ENCODE data around the gene TIMM29. TPM values are rescaled to one million over a fixed set of nuclear protein-coding genes. Genes with fewer than 3 reads are reported as not detected.

The TIMM29 gene
- total and polyA plus RNA-seq, 2 donors (not counting 1 experiment from before 2014, with no cell fraction given), result 8.4 to 24.2 TPM

DNA sequence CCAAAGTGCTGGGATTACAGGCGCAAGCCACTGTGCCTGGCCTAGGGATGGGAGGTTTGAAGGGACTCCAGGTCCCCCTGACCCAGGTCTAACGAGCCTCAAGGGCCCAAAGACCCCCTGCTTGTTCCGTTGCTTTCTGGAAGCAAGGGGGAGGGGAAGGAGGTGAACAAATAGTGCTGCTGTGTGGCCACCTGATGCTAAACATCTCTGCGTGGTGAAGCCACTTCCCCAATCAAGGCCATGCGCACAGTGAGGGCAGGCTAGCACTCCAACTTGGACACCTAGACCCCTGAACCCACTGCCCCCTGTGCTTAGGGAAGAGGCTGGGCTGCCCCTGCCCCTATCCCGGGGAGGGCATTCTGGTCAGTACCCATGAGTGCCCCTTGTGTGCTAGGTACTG, 33.2 kb upstream of the TIMM29 start:
- H2AFZ ChIP-seq (ENCODE audit: insufficient read depth, low read depth, low read length, poor library complexity, severe bottlenecking), result no peak overlapping the region
- Mint-ChIP-seq H3K4me3 (no peak overlapping the region), H3K9me3 (ENCODE audit: insufficient read depth) (no peaks in the 10 kb centered on the region), H3K27me3 (no peaks in the 10 kb centered on the region), H3K27ac (no peak overlapping the region), H3K4me1 (peaks cover 8% of the 10 kb centered on the region)
- H3K4me2 ChIP-seq (replicated peaks; ENCODE audit: low read depth, low read length, poor library complexity, severe bottlenecking), result no peak overlapping the region
- H3K27me3 ChIP-seq (replicated peaks in 1 of 4; ENCODE audit: control extremely low read depth in 1 of 4, control insufficient read depth in 3 of 4, insufficient read depth in 4 of 4, low read length in 3 of 4), result no peaks in the 10 kb centered on the region
- CTCF ChIA-PET, result no interaction called here
- H3K9ac ChIP-seq (ENCODE audit: low read length), result no peak overlapping the region
- WGBS (ENCODE audit: insufficient coverage), result 90% methylated on average over 3 of the region's 6 CpGs
- H4K20me1 ChIP-seq (ENCODE audit: control insufficient read depth, insufficient read depth, low read length, poor library complexity, severe bottlenecking), result peaks cover 45% of the 10 kb centered on the region
- no peak overlapping the region for H3K27ac ChIP-seq (ENCODE audit: low read length in 2 of 2)
- H3K36me3 ChIP-seq (replicated peaks in 1 of 2; ENCODE audit: control extremely low read depth in 1 of 2, control insufficient read depth in 1 of 2, extremely low read depth in 1 of 2, insufficient read depth in 2 of 2, low read length in 1 of 2), result no peaks in the 10 kb centered on the region
- ATAC-seq (ENCODE audit: low read depth) (no peak), DNase-seq (no peak)
- no peak overlapping the region for H3K4me3 ChIP-seq (ENCODE audit: control extremely low read depth in 1 of 5, extremely low read depth in 1 of 5, insufficient read depth in 1 of 5, low read depth in 2 of 5, low read length in 4 of 5)
- H3K79me2 ChIP-seq (ENCODE audit: control insufficient read depth, insufficient read depth, low read length), result peaks cover 90% of the 10 kb centered on the region
- H3K9me3 ChIP-seq (ENCODE audit: control extremely low read depth in 1 of 3, control insufficient read depth in 2 of 3, insufficient read depth in 1 of 3, low read length in 2 of 3), result no peaks in the 10 kb centered on the region
- intact Hi-C loops (cut with micrococcal nuclease), result no loop called here
- POLR2A ChIA-PET, result no interaction called here
- no peak for TF ChIP-seq CTCF (IDR thresholded peaks at IDR 0.05)
- H3K4me1 ChIP-seq (ENCODE audit: control insufficient read depth in 2 of 2, insufficient read depth in 2 of 2, low read length in 2 of 2), result no peaks in the 10 kb centered on the region

DNA sequence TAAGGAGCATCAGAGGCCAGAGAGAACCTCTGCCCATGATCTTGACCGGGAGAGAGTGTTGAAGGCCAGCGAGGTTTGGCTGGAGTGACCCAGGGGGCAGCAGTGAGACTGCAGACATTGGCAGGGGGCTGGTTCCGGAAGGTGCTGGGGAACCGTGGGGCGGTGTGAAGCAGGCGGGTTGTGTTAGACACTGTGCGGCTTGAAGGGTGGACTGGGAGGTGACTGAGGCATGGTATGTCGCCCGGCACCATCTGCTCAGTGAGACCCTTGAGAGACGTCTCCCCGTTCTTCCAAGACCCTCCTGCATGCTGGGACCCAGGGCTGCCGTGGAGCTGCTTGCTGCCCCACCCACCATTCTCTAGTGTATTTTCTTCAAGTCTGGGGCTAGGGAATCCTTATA, 32.7 kb upstream of the TIMM29 start:
- no peaks in the 10 kb centered on the region for H3K27me3 ChIP-seq (replicated peaks in 1 of 4; ENCODE audit: control extremely low read depth in 1 of 4, control insufficient read depth in 3 of 4, insufficient read depth in 4 of 4, low read length in 3 of 4)

More for the DNA sequence above, 32.7 kb upstream of the TIMM29 start:
- TF ChIP-seq CTCF (IDR thresholded peaks at IDR 0.05) (no peak), EZH2 (IDR thresholded peaks at IDR 0.05; ENCODE audit: borderline replicate concordance, insufficient read depth, low read depth, low read length, poor library complexity, severe bottlenecking) (no peak)
- Histone ChIP-seq H4K20me1 (ENCODE audit: control insufficient read depth, insufficient read depth, low read length, poor library complexity, severe bottlenecking) (peaks cover 45% of the 10 kb centered on the region), H3K79me2 (ENCODE audit: control insufficient read depth, insufficient read depth, low read length) (peaks cover 89% of the 10 kb centered on the region), H3K4me2 (replicated peaks; ENCODE audit: low read depth, low read length, poor library complexity, severe bottlenecking) (no peak overlapping the region), H3K9ac (ENCODE audit: low read length) (no peak overlapping the region), H3K9me3 (ENCODE audit: control extremely low read depth in 1 of 3, control insufficient read depth in 2 of 3, insufficient read depth in 1 of 3, low read length in 2 of 3) (no peaks in the 10 kb centered on the region), H3K36me3 (replicated peaks in 1 of 2; ENCODE audit: control extremely low read depth in 1 of 2, control insufficient read depth in 1 of 2, extremely low read depth in 1 of 2, insufficient read depth in 2 of 2, low read length in 1 of 2) (no peaks in the 10 kb centered on the region), H3K4me1 (ENCODE audit: control insufficient read depth in 2 of 2, insufficient read depth in 2 of 2, low read length in 2 of 2) (no peaks in the 10 kb centered on the region), H3K4me3 (ENCODE audit: control extremely low read depth in 1 of 5, extremely low read depth in 1 of 5, insufficient read depth in 1 of 5, low read depth in 2 of 5, low read length in 4 of 5) (no peak overlapping the region), H2AFZ (ENCODE audit: insufficient read depth, low read depth, low read length, poor library complexity, severe bottlenecking) (no peak overlapping the region), H3K27ac (ENCODE audit: low read length in 2 of 2) (no peak overlapping the region)
- no peak overlapping the region for H3K4me3 Mint-ChIP-seq
- WGBS (ENCODE audit: insufficient coverage), result 97% methylated on average over 8 of the region's 12 CpGs
- intact Hi-C loops (cut with micrococcal nuclease), result no loop called here
- no peaks in the 10 kb centered on the region for H3K27me3 Mint-ChIP-seq
- H3K9me3 Mint-ChIP-seq (ENCODE audit: insufficient read depth), result no peaks in the 10 kb centered on the region
- ChIA-PET POLR2A (no interaction called here), CTCF (no interaction called here)
- no peak overlapping the region for H3K27ac Mint-ChIP-seq
- H3K4me1 Mint-ChIP-seq, result peaks cover 8% of the 10 kb centered on the region
- ATAC-seq (ENCODE audit: low read depth), result no peak
- DNase-seq, result no peak

Data from B cell (primary cell).